ENCODE data around the gene RNASET2. TPM values are rescaled to one million over a fixed set of nuclear protein-coding genes. Genes with fewer than 3 reads are reported as not detected.

Gene RNASET2
- total RNA-seq, 2 donors from 2014 or later, result 73.9 to 82.7 TPM

- H3K27ac ChIP-seq, result no peak overlapping the region
- ATAC-seq (ENCODE audit: insufficient number of reproducible peaks, low FRiP score, low read depth), result no peak
These were observed 32.4 kb upstream of the RNASET2 start for GRCh38 chr6:166988674-166989201.

DNA sequence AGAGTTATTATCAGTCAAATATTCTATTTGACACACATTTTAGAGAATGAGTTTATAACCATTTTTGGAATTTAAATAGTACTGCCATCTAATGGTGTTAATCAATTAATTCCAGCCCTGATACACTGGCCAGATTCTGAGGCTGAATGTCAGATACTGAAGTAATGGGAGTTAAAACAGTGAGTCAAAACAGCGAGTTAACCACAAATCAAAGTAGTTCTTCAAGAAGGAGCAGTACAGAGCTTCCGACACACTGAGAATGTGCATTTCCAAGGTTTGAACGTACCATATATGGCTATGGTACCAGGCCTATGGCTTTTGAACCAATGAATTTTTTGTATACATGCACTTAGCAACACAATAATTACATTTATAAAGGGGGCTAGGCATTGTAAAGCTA lies 31.6 kb upstream of the RNASET2 start:
- H3K9me3 ChIP-seq, result no peaks in the 10 kb centered on the region
- no peaks in the 10 kb centered on the region for H3K27me3 ChIP-seq (replicated peaks; ENCODE audit: insufficient read depth)
- ATAC-seq (ENCODE audit: insufficient number of reproducible peaks, low FRiP score, low read depth) (no peak), DNase-seq (ENCODE audit: low spot score) (no peak)
- H3K27ac ChIP-seq, result no peak overlapping the region
- TF ChIP-seq, protein P1, sequence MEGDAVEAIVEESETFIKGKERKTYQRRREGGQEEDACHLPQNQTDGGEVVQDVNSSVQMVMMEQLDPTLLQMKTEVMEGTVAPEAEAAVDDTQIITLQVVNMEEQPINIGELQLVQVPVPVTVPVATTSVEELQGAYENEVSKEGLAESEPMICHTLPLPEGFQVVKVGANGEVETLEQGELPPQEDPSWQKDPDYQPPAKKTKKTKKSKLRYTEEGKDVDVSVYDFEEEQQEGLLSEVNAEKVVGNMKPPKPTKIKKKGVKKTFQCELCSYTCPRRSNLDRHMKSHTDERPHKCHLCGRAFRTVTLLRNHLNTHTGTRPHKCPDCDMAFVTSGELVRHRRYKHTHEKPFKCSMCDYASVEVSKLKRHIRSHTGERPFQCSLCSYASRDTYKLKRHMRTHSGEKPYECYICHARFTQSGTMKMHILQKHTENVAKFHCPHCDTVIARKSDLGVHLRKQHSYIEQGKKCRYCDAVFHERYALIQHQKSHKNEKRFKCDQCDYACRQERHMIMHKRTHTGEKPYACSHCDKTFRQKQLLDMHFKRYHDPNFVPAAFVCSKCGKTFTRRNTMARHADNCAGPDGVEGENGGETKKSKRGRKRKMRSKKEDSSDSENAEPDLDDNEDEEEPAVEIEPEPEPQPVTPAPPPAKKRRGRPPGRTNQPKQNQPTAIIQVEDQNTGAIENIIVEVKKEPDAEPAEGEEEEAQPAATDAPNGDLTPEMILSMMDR (IDR thresholded peaks at IDR 0.05), result no peak
- no peak overlapping the region for H3K4me3 ChIP-seq
- H3K36me3 ChIP-seq, result no peaks in the 10 kb centered on the region
- H3K4me1 ChIP-seq (ENCODE audit: control insufficient read depth in 1 of 2, low read depth in 2 of 2), result no peaks in the 10 kb centered on the region

More at GRCh38 chr6:166988674-166989201, 32.4 kb upstream of the RNASET2 start:
- no peaks in the 10 kb centered on the region for H3K9me3 ChIP-seq
- H3K4me3 ChIP-seq, result no peak overlapping the region
- no peak for DNase-seq (ENCODE audit: low spot score)
- H3K36me3 ChIP-seq, result no peaks in the 10 kb centered on the region
- no peaks in the 10 kb centered on the region for H3K27me3 ChIP-seq (replicated peaks; ENCODE audit: insufficient read depth)
- H3K4me1 ChIP-seq (ENCODE audit: control insufficient read depth in 1 of 2, low read depth in 2 of 2), result no peaks in the 10 kb centered on the region
- TF ChIP-seq, protein P1 (IDR thresholded peaks at IDR 0.05), result no peak

- DNase-seq (ENCODE audit: low spot score) (no peak), ATAC-seq (ENCODE audit: insufficient number of reproducible peaks, low FRiP score, low read depth) (no peak)
- Histone ChIP-seq H3K9me3 (no peaks in the 10 kb centered on the region), H3K27ac (no peak overlapping the region), H3K4me3 (no peak overlapping the region), H3K36me3 (no peaks in the 10 kb centered on the region), H3K4me1 (ENCODE audit: control insufficient read depth in 1 of 2, low read depth in 2 of 2) (no peaks in the 10 kb centered on the region), H3K27me3 (replicated peaks; ENCODE audit: insufficient read depth) (no peaks in the 10 kb centered on the region)
- TF ChIP-seq, protein P1 (IDR thresholded peaks at IDR 0.05), result no peak
These were observed 31.1 kb upstream of the RNASET2 start for GRCh38 chr6:166987448-166987847.

DNA sequence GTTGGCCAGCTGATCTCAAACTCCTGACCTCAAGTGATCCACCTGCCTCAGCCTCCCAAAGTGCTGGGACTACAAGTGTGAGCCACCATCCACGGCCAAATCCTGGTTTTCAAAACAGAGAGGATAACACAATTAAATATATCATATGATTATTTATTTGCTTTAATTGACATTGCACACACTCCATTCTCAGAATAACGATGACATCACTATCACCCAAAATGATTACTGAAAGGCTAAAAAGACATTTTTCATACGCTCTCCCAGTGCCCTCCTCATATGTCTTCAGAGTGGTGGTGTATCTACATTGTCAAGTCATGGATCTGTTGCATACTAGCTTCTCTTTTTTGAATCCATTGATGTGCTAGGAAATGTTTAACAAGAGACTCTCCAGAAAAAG lies 24.4 kb upstream of the RNASET2 start:
- Histone ChIP-seq H3K27ac (no peak overlapping the region), H3K27me3 (replicated peaks; ENCODE audit: insufficient read depth) (no peaks in the 10 kb centered on the region), H3K4me3 (no peak overlapping the region), H3K9me3 (no peaks in the 10 kb centered on the region), H3K4me1 (ENCODE audit: control insufficient read depth in 1 of 2, low read depth in 2 of 2) (no peaks in the 10 kb centered on the region), H3K36me3 (no peaks in the 10 kb centered on the region)
- ATAC-seq (ENCODE audit: insufficient number of reproducible peaks, low FRiP score, low read depth), result no peak
- TF ChIP-seq, protein P1 (IDR thresholded peaks at IDR 0.05), result no peak
- DNase-seq (ENCODE audit: low spot score), result no peak

- no peak overlapping the region for H3K4me3 ChIP-seq
These were observed 21.5 kb upstream of the RNASET2 start for GRCh38 chr6:166977621-166978525.

More at GRCh38 chr6:166977621-166978525, 21.5 kb upstream of the RNASET2 start:
- TF ChIP-seq, protein P1 (IDR thresholded peaks at IDR 0.05), result no peak
- DNase-seq (ENCODE audit: low spot score) (no peak), ATAC-seq (ENCODE audit: insufficient number of reproducible peaks, low FRiP score, low read depth) (no peak)
- H3K4me1 ChIP-seq (ENCODE audit: control insufficient read depth in 1 of 2, low read depth in 2 of 2), result no peaks in the 10 kb centered on the region
- no peaks in the 10 kb centered on the region for H3K36me3 ChIP-seq
- H3K27ac ChIP-seq, result no peak overlapping the region
- H3K9me3 ChIP-seq, result no peaks in the 10 kb centered on the region
- no peaks in the 10 kb centered on the region for H3K27me3 ChIP-seq (replicated peaks; ENCODE audit: insufficient read depth)

Data from thoracic aorta (tissue), 2 donors.